Endodermal cell (in vitro differentiated cells): ENCODE measurements around the gene NCOA5. TPM values are rescaled to one million over a fixed set of nuclear protein-coding genes. Genes with fewer than 3 reads are reported as not detected.

Experiments used
- DNase-seq: peaks from one replicate; pipeline ENCODE4 v3.0.0-alpha.2; 2017
- H3K27ac ChIP-seq: 2 replicates; pipeline ENCODE4 v1.5.1; 2013; ENCODE audit warnings: mild to moderate bottlenecking, low read depth, low read length, moderate library complexity
- H3K27me3 ChIP-seq: 2 replicates; pipeline ENCODE4 v1.6.1; 2013; ENCODE audit warnings: mild to moderate bottlenecking, low read length, moderate library complexity; ENCODE audit not compliant: insufficient read depth, control insufficient read depth, poor library complexity, severe bottlenecking
- H3K36me3 ChIP-seq: 2 replicates; pipeline ENCODE4 v1.7.0; 2013; ENCODE audit warnings: mild to moderate bottlenecking, low read length, moderate library complexity; ENCODE audit not compliant: control insufficient read depth, insufficient read depth
- H3K4me1 ChIP-seq: one replicate; pipeline ENCODE4 v1.7.0; 2013; ENCODE audit warnings: low read length; ENCODE audit not compliant: control insufficient read depth, insufficient read depth
- H3K4me3 ChIP-seq: 2 replicates; pipeline ENCODE4 v1.5.1; 2013; ENCODE audit warnings: mild to moderate bottlenecking, low read length, moderate library complexity
- H3K9ac ChIP-seq: 2 replicates; pipeline ENCODE4 v1.6.1; 2013; ENCODE audit warnings: mild to moderate bottlenecking, low read length, moderate library complexity; ENCODE audit not compliant: poor library complexity, severe bottlenecking; ENCODE audit errors: extremely low read depth
- H3K9me3 ChIP-seq: 2 replicates; pipeline ENCODE4 v1.6.1; 2013; ENCODE audit warnings: mild to moderate bottlenecking, low read length, moderate library complexity; ENCODE audit not compliant: control insufficient read depth
- H3K27ac Mint-ChIP-seq: 2 replicates; pipeline ENCODE4 v1.8.0; 2020; ENCODE audit warnings: mixed read lengths
- H3K27me3 Mint-ChIP-seq: 2 replicates; pipeline ENCODE4 v1.8.0; 2021; ENCODE audit warnings: mild to moderate bottlenecking, mixed read lengths; ENCODE audit not compliant: insufficient read depth
- H3K36me3 Mint-ChIP-seq: 2 replicates; pipeline ENCODE4 v1.8.0; 2020; ENCODE audit warnings: low read depth, mixed read lengths
- H3K4me1 Mint-ChIP-seq: 2 replicates; pipeline ENCODE4 v1.8.0; 2020; ENCODE audit warnings: mixed read lengths
- H3K4me3 Mint-ChIP-seq: 2 replicates; pipeline ENCODE4 v1.8.0; 2020; ENCODE audit warnings: mild to moderate bottlenecking, moderate library complexity, mixed read lengths
- H3K9me3 Mint-ChIP-seq: 2 replicates; pipeline ENCODE4 v1.8.0; 2020; ENCODE audit warnings: mild to moderate bottlenecking, mixed read lengths
- WGBS, 2 experiments: methylation state at CpG; one replicate each; pipeline versions ENCODE4 v1.1.5 to v1.1.7; 2013; ENCODE audit warnings: missing lambda C conversion rate in 2 of 2, mixed read lengths in 1 of 2; ENCODE audit not compliant: insufficient coverage in 1 of 2, insufficient read length in 1 of 2; 5-methylcytosine and 5-hydroxymethylcytosine counted together
- total RNA-seq, 2 donors: library from RNA; stranded (reverse); fragmentation: NEBNext Ultra II Directional in 1 of 2; extraction: Animal tissue kit (Norgen Biotek cat#: 25700) in 1 of 2; gene quantifications; 2 replicates in 1 of 2; 3 replicates in 1 of 2; pipeline ENCODE4 v1.2.1, GENCODE V29; 2021
- TF ChIP-seq, protein P1 (sequence below): fragments of 200-600 bp; sonication (generic); conservative IDR thresholded peaks from 2 replicates; pipeline ENCODE4 v1.5.0; 2021; ENCODE audit warnings: antibody characterized with exemption, mild to moderate bottlenecking

The NCOA5 gene
- total RNA-seq, 2 donors from 2014 or later: 19.3 to 28.7 TPM

DNA sequence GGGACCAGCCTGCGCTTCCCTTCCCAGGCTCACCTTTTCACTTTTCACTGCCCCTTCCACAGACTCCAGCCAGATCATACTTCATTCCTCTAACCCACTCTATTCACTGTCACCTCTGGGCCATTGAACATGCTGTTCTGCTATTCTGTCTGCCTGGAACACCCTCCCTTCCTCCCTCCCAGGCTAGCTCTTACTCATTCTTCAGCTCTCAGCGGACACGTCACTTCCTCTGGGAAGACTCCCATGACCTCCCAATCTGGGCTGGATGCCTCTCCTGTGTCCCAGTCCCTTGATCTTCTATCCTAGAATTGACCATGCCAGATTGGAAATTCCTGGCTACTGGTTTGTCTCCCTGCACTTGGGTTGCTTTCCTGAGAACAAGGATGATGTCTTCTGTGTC, 55.7 kb downstream of the NCOA5 start:
- no peak for DNase-seq
- 80% methylated on average over 3 of the region's 3 CpGs for WGBS, 2 experiments
- H3K36me3 Mint-ChIP-seq: no peaks in the 10 kb centered on the region
- H3K27me3 Mint-ChIP-seq: peaks cover 93% of the 10 kb centered on the region
- Histone ChIP-seq H3K36me3 (no peaks in the 10 kb centered on the region), H3K27me3 (peaks cover 99% of the 10 kb centered on the region), H3K9ac (no peak overlapping the region), H3K9me3 (no peaks in the 10 kb centered on the region), H3K27ac (no peak overlapping the region), H3K4me1 (peaks cover 3% of the 10 kb centered on the region), H3K4me3 (no peak overlapping the region)
- H3K4me3 Mint-ChIP-seq: no peak overlapping the region
- TF ChIP-seq, protein P1, sequence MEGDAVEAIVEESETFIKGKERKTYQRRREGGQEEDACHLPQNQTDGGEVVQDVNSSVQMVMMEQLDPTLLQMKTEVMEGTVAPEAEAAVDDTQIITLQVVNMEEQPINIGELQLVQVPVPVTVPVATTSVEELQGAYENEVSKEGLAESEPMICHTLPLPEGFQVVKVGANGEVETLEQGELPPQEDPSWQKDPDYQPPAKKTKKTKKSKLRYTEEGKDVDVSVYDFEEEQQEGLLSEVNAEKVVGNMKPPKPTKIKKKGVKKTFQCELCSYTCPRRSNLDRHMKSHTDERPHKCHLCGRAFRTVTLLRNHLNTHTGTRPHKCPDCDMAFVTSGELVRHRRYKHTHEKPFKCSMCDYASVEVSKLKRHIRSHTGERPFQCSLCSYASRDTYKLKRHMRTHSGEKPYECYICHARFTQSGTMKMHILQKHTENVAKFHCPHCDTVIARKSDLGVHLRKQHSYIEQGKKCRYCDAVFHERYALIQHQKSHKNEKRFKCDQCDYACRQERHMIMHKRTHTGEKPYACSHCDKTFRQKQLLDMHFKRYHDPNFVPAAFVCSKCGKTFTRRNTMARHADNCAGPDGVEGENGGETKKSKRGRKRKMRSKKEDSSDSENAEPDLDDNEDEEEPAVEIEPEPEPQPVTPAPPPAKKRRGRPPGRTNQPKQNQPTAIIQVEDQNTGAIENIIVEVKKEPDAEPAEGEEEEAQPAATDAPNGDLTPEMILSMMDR: no peak
- no peak overlapping the region for H3K27ac Mint-ChIP-seq
- no peaks in the 10 kb centered on the region for H3K9me3 Mint-ChIP-seq
- no peaks in the 10 kb centered on the region for H3K4me1 Mint-ChIP-seq

GRCh38 chr20:46031701-46032254, 58.0 kb downstream of the NCOA5 start:
- H3K27me3 ChIP-seq: peaks cover 100% of the 10 kb centered on the region
- no peak overlapping the region for H3K27ac Mint-ChIP-seq
- H3K36me3 ChIP-seq: no peaks in the 10 kb centered on the region
- TF ChIP-seq, protein P1: no peak
- H3K9me3 Mint-ChIP-seq: no peaks in the 10 kb centered on the region
- H3K9ac ChIP-seq: no peak overlapping the region
- H3K36me3 Mint-ChIP-seq: no peaks in the 10 kb centered on the region
- no peaks in the 10 kb centered on the region for H3K4me1 Mint-ChIP-seq
- no peak overlapping the region for H3K27ac ChIP-seq
- peak overlapping the region; percentile 79 for H3K4me3 ChIP-seq
- H3K27me3 Mint-ChIP-seq: peaks cover 100% of the 10 kb centered on the region
- DNase-seq: peak; percentile 82
- H3K9me3 ChIP-seq: no peaks in the 10 kb centered on the region
- peaks cover 3% of the 10 kb centered on the region for H3K4me1 ChIP-seq
- H3K4me3 Mint-ChIP-seq: peak overlapping the region; percentile 48
- WGBS, 2 experiments: 1 to 2% methylated on average over 24 to 55 of the region's 55 CpGs

- peak overlapping the region; percentile 79 for H3K4me3 ChIP-seq
These were observed 58.7 kb downstream of the NCOA5 start for GRCh38 chr20:46031014-46031569.

More at GRCh38 chr20:46031014-46031569, 58.7 kb downstream of the NCOA5 start:
- Mint-ChIP-seq H3K9me3 (no peaks in the 10 kb centered on the region), H3K4me3 (peak overlapping the region; percentile 48), H3K27me3 (peaks cover 100% of the 10 kb centered on the region), H3K4me1 (no peaks in the 10 kb centered on the region), H3K27ac (no peak overlapping the region), H3K36me3 (no peaks in the 10 kb centered on the region)
- WGBS, 2 experiments: 37 to 59% methylated on average over 6 to 11 of the region's 11 CpGs
- Histone ChIP-seq H3K4me1 (peaks cover 3% of the 10 kb centered on the region), H3K9ac (no peak overlapping the region), H3K9me3 (no peaks in the 10 kb centered on the region), H3K27me3 (peaks cover 100% of the 10 kb centered on the region), H3K27ac (no peak overlapping the region), H3K36me3 (no peaks in the 10 kb centered on the region)
- TF ChIP-seq, protein P1: no peak
- DNase-seq: no peak
